ENCODE results near the gene TMEM37.
"Not testable (repeated sequence)": the region's sequence is repeated elsewhere in the genome, so short reads cannot be mapped to it uniquely, and the experiment has no call there.

TMEM37 gene

GRCh38 chr2:119431155-119431975 is at the start of gene TMEM37:
Gene TMEM37 (plus strand): TSS chr2:119431854. CDS start chr2:119431904, 50 bp downstream.
- DNase-seq, result no peak

- DNase-seq, result no peak
Measured at GRCh38 chr2:119383410-119384140, 48.1 kb upstream of the TMEM37 start.

- no peak for DNase-seq
Measured at GRCh38 chr2:119384971-119385370, 46.7 kb upstream of the TMEM37 start.

GRCh38 chr2:119385466-119385865 is 46.2 kb upstream of the TMEM37 start:
- DNase-seq, result no peak

GRCh38 chr2:119387381-119388129 is 44.1 kb upstream of the TMEM37 start:
- no peak for DNase-seq

- DNase-seq, result no peak
Measured at GRCh38 chr2:119389615-119390306, 41.9 kb upstream of the TMEM37 start.

GRCh38 chr2:119393971-119394748 is 37.5 kb upstream of the TMEM37 start:
- no peak for DNase-seq

- DNase-seq, result no peak
Measured at GRCh38 chr2:119397196-119397595, 34.5 kb upstream of the TMEM37 start.

- no peak for DNase-seq
Measured at GRCh38 chr2:119402106-119402505, 29.5 kb upstream of the TMEM37 start.

- no peak for DNase-seq
Measured at GRCh38 chr2:119402645-119403560, 28.8 kb upstream of the TMEM37 start.

GRCh38 chr2:119403618-119404017 is 28.0 kb upstream of the TMEM37 start:
- not testable (repeated sequence) for DNase-seq

- no peak for DNase-seq
Measured at GRCh38 chr2:119405151-119405550, 26.5 kb upstream of the TMEM37 start.

- no peak for DNase-seq
Measured at GRCh38 chr2:119407430-119408220, 24.0 kb upstream of the TMEM37 start.

GRCh38 chr2:119408221-119408619 is 23.4 kb upstream of the TMEM37 start:
- DNase-seq, result no peak

GRCh38 chr2:119409506-119409905 is 22.1 kb upstream of the TMEM37 start:
- no peak for DNase-seq

- DNase-seq, result no peak
Measured at GRCh38 chr2:119414894-119415293, 16.8 kb upstream of the TMEM37 start.

- DNase-seq, result no peak
Measured at GRCh38 chr2:119415630-119416029, 16.0 kb upstream of the TMEM37 start.

- DNase-seq, result no peak
Measured at GRCh38 chr2:119416299-119416923, 15.2 kb upstream of the TMEM37 start.

GRCh38 chr2:119417908-119418307 is 13.7 kb upstream of the TMEM37 start:
- no peak for DNase-seq

GRCh38 chr2:119419065-119419464 is 12.6 kb upstream of the TMEM37 start:
- DNase-seq, result no peak
